HG03469 (cell line): Measurements from ENCODE around the gene SCN4A.
"Not testable (repeated sequence)": the region's sequence is repeated elsewhere in the genome, so short reads cannot be mapped to it uniquely, and the experiment has no call there.

ENCODE experiments used
- ATAC-seq: cut with Tn5 transposase; IDR thresholded peaks from one replicate; pipeline ENCODE4 v1.9.1; 2021; ENCODE audit warnings: mild to moderate bottlenecking, moderate library complexity, moderate number of reproducible peaks; ENCODE audit not compliant: unreplicated experiment

Gene SCN4A

DNA sequence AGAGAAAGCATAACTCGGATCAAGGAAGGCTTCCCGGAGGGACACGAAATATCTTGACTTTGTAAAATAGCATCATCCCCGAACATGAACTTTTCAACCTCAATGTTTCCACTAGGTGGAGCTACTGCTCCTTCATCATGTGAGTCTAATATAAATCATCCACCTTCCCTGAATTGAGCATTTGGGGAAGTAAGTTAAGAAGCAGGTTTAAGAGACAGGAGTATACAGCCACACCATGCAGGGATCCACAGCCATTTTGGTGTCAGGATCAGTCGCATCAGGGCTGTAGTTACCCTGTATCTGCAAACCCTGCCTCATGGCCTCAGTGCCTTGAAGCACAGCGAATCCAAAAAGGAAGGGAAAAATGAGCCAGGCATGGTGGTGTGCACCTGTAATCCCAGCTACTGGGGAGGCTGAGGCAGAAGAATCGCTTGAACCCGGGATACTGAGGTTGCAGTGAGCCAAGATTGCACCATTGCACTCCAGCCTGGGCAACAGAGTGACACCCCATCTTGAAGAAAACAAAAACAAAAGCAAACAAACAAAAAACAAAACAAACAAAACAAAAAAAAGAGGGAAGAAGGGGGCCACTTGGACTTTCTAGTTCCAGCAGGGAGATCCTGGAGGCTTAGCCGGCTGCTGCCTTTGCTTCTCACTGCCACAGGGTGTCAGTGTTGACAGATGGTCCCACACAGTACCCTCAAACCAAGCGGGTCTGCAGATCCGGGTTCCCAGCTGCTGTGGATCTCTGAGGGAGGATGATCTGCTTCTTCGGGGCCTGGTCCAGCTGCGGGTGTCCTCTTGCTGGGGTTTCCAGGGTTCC, 83.5 kb downstream of the SCN4A start:
- not testable (repeated sequence) for ATAC-seq
